ENCODE measurements around the gene GIMAP6.

- TF ChIP-seq CTCF (IDR thresholded peaks at IDR 0.05; ENCODE audit: low read depth, low read length, poor library complexity, severe bottlenecking) (no peak), EZH2phosphoT487 (IDR thresholded peaks at IDR 0.05; ENCODE audit: borderline replicate concordance, low read length) (no peak)
Measured at GRCh38 chr7:150631866-150632864, at the start of gene GIMAP6.

Measured in DOHH2 (cell line).